ENCODE data around the gene VENTX.

VENTX gene

DNA sequence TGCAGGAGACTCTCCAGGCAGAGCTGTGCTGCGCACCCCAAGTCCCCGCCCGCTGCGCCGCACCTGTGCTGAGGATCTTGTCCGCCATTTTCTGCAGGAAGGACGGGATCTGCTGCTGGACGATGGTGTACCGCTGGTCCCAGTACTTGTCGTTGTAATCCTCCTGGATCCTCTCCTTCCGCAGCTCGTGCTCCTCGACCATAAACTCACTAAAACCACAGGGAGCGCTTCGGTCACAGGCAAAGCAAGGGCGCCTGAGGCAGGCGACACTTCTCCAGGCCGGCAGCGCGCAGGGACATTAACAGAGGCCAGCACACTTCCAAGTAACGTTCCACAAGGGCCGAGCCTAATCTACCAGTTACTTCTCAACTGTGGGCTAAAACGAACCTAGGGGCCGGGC lies 52.1 kb downstream of the VENTX start:
- DNase-seq (ENCODE audit: low spot score) = no peak
